Caco-2 (cell line): ENCODE results near the gene SHANK3. TPM values are rescaled to one million over a fixed set of nuclear protein-coding genes. Genes with fewer than 3 reads are reported as not detected.

Experiments used
- BruUV-seq: library from RNA; stranded (reverse); fragments of 400-500 nt; replicated peaks from 2 replicates; lab custom pipeline; 2021; lab: Mats Ljungman, UMichigan
- CTCF ChIA-PET: fragments of 300-600 bp; sonication (Branson Sonifier 250); formaldehyde crosslinking; loops from one replicate; lab custom pipeline; 2022; ENCODE audit warnings: antibody characterized with exemption; lab: Charles Lee
- POLR2A ChIA-PET: fragments of 300-600 bp; sonication (Branson Sonifier 250); formaldehyde crosslinking; loops from one replicate; lab custom pipeline; 2022; ENCODE audit warnings: antibody characterized with exemption; lab: Charles Lee
- DNase-seq, 2 experiments: peaks; one replicate each; pipeline versions ENCODE4 v3.0.0 to v3.0.0-alpha.2; 2020 to 2022
- H3K27me3 ChIP-seq: replicated peaks from 2 replicates; pipeline ENCODE4 v1.6.0; 2011; ENCODE audit warnings: low read length; ENCODE audit not compliant: control insufficient read depth, insufficient read depth
- H3K36me3 ChIP-seq: 2 replicates; pipeline ENCODE4 v1.5.1; 2011; ENCODE audit warnings: low read length; ENCODE audit not compliant: control insufficient read depth, insufficient read depth
- H3K4me1 ChIP-seq: fragments of 250-450 bp; sonication (Bioruptor Pico); 2 replicates; pipeline ENCODE4 v1.5.1; 2020; ENCODE audit warnings: mild to moderate bottlenecking
- H3K4me3 ChIP-seq: 2 replicates; pipeline ENCODE4 v1.5.1; 2011; ENCODE audit warnings: low read depth, mild to moderate bottlenecking, control low read depth, low read length
- H3K9me3 ChIP-seq: fragments of 250-450 bp; sonication (Bioruptor Pico); 2 replicates; pipeline ENCODE4 v1.5.1; 2020; ENCODE audit warnings: mild to moderate bottlenecking, moderate library complexity
- H3K27ac Mint-ChIP-seq: one replicate; pipeline ENCODE4 v1.8.0; 2022; ENCODE audit warnings: mixed read lengths; ENCODE audit not compliant: unreplicated experiment
- H3K27me3 Mint-ChIP-seq: one replicate; pipeline ENCODE4 v1.8.0; 2022; ENCODE audit warnings: mixed read lengths; ENCODE audit not compliant: insufficient read depth, unreplicated experiment
- H3K36me3 Mint-ChIP-seq: one replicate; pipeline ENCODE4 v1.8.0; 2022; ENCODE audit warnings: mild to moderate bottlenecking, mixed read lengths; ENCODE audit not compliant: insufficient read depth, unreplicated experiment
- H3K4me1 Mint-ChIP-seq: one replicate; pipeline ENCODE4 v1.8.0; 2022; ENCODE audit warnings: low read depth, mixed read lengths; ENCODE audit not compliant: unreplicated experiment
- H3K4me3 Mint-ChIP-seq: one replicate; pipeline ENCODE4 v1.8.0; 2022; ENCODE audit warnings: mild to moderate bottlenecking, moderate library complexity, mixed read lengths; ENCODE audit not compliant: unreplicated experiment
- H3K9me3 Mint-ChIP-seq: one replicate; pipeline ENCODE4 v1.8.0; 2022; ENCODE audit warnings: mixed read lengths; ENCODE audit not compliant: unreplicated experiment
- CTCF ChIP-seq, 2 experiments: fragments of 200-600 bp in 1 of 2; IDR thresholded peaks; 1 replicate in 1 of 2; 2 replicates in 1 of 2; pipeline versions ENCODE4 v1.5.1 to v1.8.0; 2011 to 2022; ENCODE audit warnings: antibody characterized with exemption in 1 of 2, control low read depth in 1 of 2, inconsistent platforms in 1 of 2, low read depth in 1 of 2, low read length in 1 of 2, mild to moderate bottlenecking in 1 of 2, moderate library complexity in 1 of 2; ENCODE audit not compliant: insufficient read depth in 1 of 2, severe bottlenecking in 1 of 2, unreplicated experiment in 1 of 2
- intact Hi-C: fragments of 100-400 bp; cut with micrococcal nuclease; formaldehyde crosslinking; loops from one replicate; pipeline ENCODE4 v1.10.0; 2022; ENCODE audit not compliant: unreplicated experiment
- total RNA-seq: library from RNA; stranded (reverse); gene quantifications from 2 replicates; pipeline ENCODE4 v1.2.3, GENCODE V29; 2022

The SHANK3 gene
- total RNA-seq, 1 experiment from 2014 or later = 4.3 TPM

DNA sequence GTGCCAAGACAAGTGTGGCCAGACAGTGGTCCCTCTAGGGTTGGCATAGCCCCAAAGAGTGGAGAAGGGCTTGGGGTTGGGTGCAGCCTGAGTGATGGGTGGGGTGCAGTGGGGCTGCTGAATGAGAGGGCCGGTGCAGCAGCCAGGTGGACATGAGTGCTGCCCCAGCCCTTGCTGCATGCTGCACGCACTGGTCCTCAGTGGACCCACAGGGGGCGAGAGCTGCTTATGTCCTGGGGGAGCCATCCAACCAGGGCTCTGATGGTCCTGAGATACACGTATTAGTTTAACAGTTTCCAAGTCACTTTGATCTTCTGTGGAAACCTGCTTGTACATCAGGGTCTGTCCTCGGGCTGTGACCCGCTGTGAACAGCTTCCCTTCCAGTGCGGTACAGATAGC is 41.5 kb downstream of the SHANK3 start:
- Histone ChIP-seq H3K36me3 (no peaks in the 10 kb centered on the region), H3K4me3 (no peak overlapping the region), H3K27me3 (no peaks in the 10 kb centered on the region), H3K4me1 (no peaks in the 10 kb centered on the region), H3K9me3 (no peaks in the 10 kb centered on the region)
- CTCF ChIA-PET = no interaction called here
- no peak overlapping the region for H3K4me3 Mint-ChIP-seq
- H3K4me1 Mint-ChIP-seq = no peaks in the 10 kb centered on the region
- DNase-seq = no peak
- no peaks in the 10 kb centered on the region for H3K36me3 Mint-ChIP-seq
- POLR2A ChIA-PET = no interaction called here
- no peaks in the 10 kb centered on the region for H3K9me3 Mint-ChIP-seq
- no TSS peak for BruUV-seq
- H3K27ac Mint-ChIP-seq = no peak overlapping the region
- intact Hi-C loops = no loop called here
- H3K27me3 Mint-ChIP-seq = no peaks in the 10 kb centered on the region
- TF ChIP-seq CTCF (IDR thresholded peaks at IDR 0.05; ENCODE audit: insufficient read depth in 1 of 2, low read depth in 1 of 2, low read length in 1 of 2, severe bottlenecking in 1 of 2, unreplicated experiment in 1 of 2) = no peak

GRCh38 chr22:50714631-50715179 is 42.1 kb downstream of the SHANK3 start:
- H3K36me3 Mint-ChIP-seq = no peaks in the 10 kb centered on the region
- no peaks in the 10 kb centered on the region for H3K4me1 Mint-ChIP-seq
- no peak for DNase-seq
- Histone ChIP-seq H3K9me3 (no peaks in the 10 kb centered on the region), H3K4me1 (no peaks in the 10 kb centered on the region), H3K4me3 (no peak overlapping the region), H3K36me3 (no peaks in the 10 kb centered on the region), H3K27me3 (no peaks in the 10 kb centered on the region)
- H3K27ac Mint-ChIP-seq = no peak overlapping the region
- H3K9me3 Mint-ChIP-seq = no peaks in the 10 kb centered on the region
- H3K27me3 Mint-ChIP-seq = no peaks in the 10 kb centered on the region
- H3K4me3 Mint-ChIP-seq = no peak overlapping the region
- no TSS peak for BruUV-seq
- POLR2A ChIA-PET = interaction anchor here (0.6 kb wide), 1 partner anchor 66 kb away, joined by 3 read pairs; no protein-coding TSS in a partner anchor
- CTCF ChIA-PET = no interaction called here
- intact Hi-C loops = no loop called here
- TF ChIP-seq CTCF (IDR thresholded peaks at IDR 0.05; ENCODE audit: insufficient read depth in 1 of 2, low read depth in 1 of 2, low read length in 1 of 2, severe bottlenecking in 1 of 2, unreplicated experiment in 1 of 2) = no peak

GRCh38 chr22:50715250-50715649 is 42.6 kb downstream of the SHANK3 start:
- Histone ChIP-seq H3K27me3 (no peaks in the 10 kb centered on the region), H3K4me3 (no peak overlapping the region), H3K9me3 (no peaks in the 10 kb centered on the region), H3K36me3 (no peaks in the 10 kb centered on the region), H3K4me1 (no peaks in the 10 kb centered on the region)
- TF ChIP-seq CTCF (IDR thresholded peaks at IDR 0.05; ENCODE audit: insufficient read depth in 1 of 2, low read depth in 1 of 2, low read length in 1 of 2, severe bottlenecking in 1 of 2, unreplicated experiment in 1 of 2) = no peak
- Mint-ChIP-seq H3K4me1 (no peaks in the 10 kb centered on the region), H3K9me3 (no peaks in the 10 kb centered on the region), H3K27ac (no peak overlapping the region), H3K4me3 (no peak overlapping the region), H3K36me3 (no peaks in the 10 kb centered on the region), H3K27me3 (no peaks in the 10 kb centered on the region)
- intact Hi-C loops = no loop called here
- CTCF ChIA-PET = no interaction called here
- no peak for DNase-seq
- BruUV-seq = no TSS peak
- POLR2A ChIA-PET = interaction anchor here (0.6 kb wide), 1 partner anchor 65 kb away, joined by 3 read pairs; no protein-coding TSS in a partner anchor
